Left ventricle myocardium inferior (tissue), 1 donor: Measurements from ENCODE around the gene ADCYAP1R1. TPM values are rescaled to one million over a fixed set of nuclear protein-coding genes. Genes with fewer than 3 reads are reported as not detected.

ENCODE experiments used
- DNase-seq: peaks from one replicate; pipeline ENCODE4 v3.0.0-alpha.2; 2020
- H3K27ac ChIP-seq: fragments of 200-600 bp; replicated peaks from 2 replicates; pipeline ENCODE4 v1.8.0; 2021
- H3K27me3 ChIP-seq: fragments of 200-600 bp; 2 replicates; pipeline ENCODE4 v1.8.0; 2021; ENCODE audit warnings: low read depth
- H3K36me3 ChIP-seq: fragments of 200-600 bp; 2 replicates; pipeline ENCODE4 v1.8.0; 2021
- H3K4me1 ChIP-seq: fragments of 200-600 bp; 2 replicates; pipeline ENCODE4 v1.8.0; 2021
- H3K4me3 ChIP-seq: fragments of 200-600 bp; 2 replicates; pipeline ENCODE4 v1.8.0; 2021; ENCODE audit warnings: mild to moderate bottlenecking, moderate library complexity
- H3K9me3 ChIP-seq: fragments of 200-600 bp; replicated peaks from 2 replicates; pipeline ENCODE4 v1.8.0; 2021
- intact Hi-C: fragments of 100-400 bp; cut with micrococcal nuclease; formaldehyde crosslinking; loops from one replicate; pipeline ENCODE4 v1.11.0; 2022
- total RNA-seq: library from RNA; stranded (reverse); fragmentation: NEBNext Ultra II Directional; extraction: Animal tissue kit (Norgen Biotek cat#: 25700); gene quantifications from one replicate; pipeline ENCODE4 v1.2.1, GENCODE V29; 2021
- TF ChIP-seq, protein P1 (sequence below): fragments of 200-600 bp; IDR thresholded peaks from 2 replicates; pipeline ENCODE4 v1.8.0; 2021; ENCODE audit warnings: antibody characterized with exemption, mild to moderate bottlenecking, borderline replicate concordance
- donor health status: DM: no; HTN: yes; CAD: no; lungs with severe emphysema.

Gene ADCYAP1R1
- total RNA-seq, 1 donor from 2014 or later = 2.5 TPM

DNA sequence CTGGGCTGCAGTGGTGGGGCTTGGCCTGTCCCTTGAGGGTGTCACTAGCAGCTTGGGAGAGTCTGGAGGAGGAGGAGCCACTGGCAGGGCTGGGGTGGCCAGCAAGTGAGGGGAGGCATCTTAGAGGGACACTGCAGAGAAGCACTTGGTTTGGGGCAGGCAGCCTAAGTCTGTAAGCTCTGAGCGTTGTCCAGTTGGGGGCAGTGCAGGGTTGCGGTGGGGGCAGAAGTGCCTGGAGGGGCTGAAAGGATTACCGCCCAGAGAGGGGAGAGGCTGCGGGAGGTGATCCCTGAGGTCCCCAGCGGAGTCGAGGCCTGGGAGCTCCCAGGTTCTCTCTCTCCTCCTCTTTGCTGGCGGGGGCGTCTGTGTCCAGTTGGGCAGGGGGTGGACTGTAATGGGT, 7.4 kb downstream of the ADCYAP1R1 start:
- no peak for DNase-seq
- Histone ChIP-seq H3K36me3 (no peaks in the 10 kb centered on the region), H3K4me1 (peaks cover 18% of the 10 kb centered on the region), H3K9me3 (no peaks in the 10 kb centered on the region), H3K27ac (no peak overlapping the region), H3K4me3 (no peak overlapping the region), H3K27me3 (peaks cover 58% of the 10 kb centered on the region)
- intact Hi-C loops = no loop called here
- TF ChIP-seq, protein P1, sequence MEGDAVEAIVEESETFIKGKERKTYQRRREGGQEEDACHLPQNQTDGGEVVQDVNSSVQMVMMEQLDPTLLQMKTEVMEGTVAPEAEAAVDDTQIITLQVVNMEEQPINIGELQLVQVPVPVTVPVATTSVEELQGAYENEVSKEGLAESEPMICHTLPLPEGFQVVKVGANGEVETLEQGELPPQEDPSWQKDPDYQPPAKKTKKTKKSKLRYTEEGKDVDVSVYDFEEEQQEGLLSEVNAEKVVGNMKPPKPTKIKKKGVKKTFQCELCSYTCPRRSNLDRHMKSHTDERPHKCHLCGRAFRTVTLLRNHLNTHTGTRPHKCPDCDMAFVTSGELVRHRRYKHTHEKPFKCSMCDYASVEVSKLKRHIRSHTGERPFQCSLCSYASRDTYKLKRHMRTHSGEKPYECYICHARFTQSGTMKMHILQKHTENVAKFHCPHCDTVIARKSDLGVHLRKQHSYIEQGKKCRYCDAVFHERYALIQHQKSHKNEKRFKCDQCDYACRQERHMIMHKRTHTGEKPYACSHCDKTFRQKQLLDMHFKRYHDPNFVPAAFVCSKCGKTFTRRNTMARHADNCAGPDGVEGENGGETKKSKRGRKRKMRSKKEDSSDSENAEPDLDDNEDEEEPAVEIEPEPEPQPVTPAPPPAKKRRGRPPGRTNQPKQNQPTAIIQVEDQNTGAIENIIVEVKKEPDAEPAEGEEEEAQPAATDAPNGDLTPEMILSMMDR = no peak

DNA sequence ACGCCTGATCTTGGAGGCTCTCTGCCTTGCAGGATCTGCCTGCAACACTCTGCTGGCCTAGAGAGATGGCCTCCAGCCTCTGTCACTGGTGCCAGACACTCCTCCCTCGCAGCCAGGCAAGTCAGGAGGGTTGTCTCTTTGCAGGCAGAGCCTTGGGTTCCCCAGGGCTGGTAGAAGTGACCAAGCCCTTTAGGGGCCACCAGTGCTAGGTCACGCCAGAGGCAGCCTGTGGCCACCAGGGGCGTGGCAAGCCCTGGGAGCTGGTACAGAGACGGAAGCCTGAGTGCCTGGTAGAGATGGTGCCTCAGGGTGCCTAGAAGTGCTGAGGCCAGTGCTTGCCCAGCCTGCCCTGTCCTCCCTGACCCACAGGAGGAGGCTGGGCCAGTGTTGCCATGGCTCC, 9.1 kb downstream of the ADCYAP1R1 start:
- no peak for DNase-seq
- TF ChIP-seq, protein P1 = no peak
- Histone ChIP-seq H3K27me3 (peaks cover 55% of the 10 kb centered on the region), H3K36me3 (no peaks in the 10 kb centered on the region), H3K4me3 (no peak overlapping the region), H3K27ac (no peak overlapping the region), H3K4me1 (peaks cover 3% of the 10 kb centered on the region), H3K9me3 (no peaks in the 10 kb centered on the region)
- intact Hi-C loops = no loop called here

DNA sequence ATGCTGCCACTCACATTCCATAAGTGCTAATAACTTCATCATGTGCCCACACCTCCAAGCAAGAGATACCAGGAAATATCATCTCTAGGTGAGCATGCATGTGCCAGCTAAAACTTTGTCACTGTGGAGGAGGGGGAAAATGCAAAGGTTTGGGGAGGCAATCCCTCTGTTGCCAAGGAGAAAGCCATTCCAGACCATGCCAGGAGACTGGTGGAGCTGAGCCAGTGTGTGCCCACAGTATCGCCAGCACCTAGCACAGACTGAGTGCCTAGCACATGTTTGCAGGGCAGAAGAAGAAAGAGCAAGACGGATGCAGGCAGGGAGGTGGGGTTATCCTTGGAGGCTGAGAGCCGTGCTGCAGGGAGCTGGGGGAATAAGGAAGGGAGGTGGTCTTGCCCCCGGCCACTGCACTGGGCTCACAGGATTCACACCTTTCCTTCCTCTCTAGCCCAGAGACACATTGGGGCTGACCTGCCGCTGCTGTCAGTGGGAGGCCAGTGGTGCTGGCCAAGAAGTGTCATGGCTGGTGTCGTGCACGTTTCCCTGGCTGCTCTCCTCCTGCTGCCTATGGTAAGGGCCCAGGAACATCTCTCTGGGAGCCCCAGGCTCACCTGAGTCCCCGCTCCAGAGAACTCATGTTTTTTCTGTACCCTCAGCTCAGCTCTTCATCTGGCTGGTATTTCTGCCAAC, 10.8 kb downstream of the ADCYAP1R1 start:
- Histone ChIP-seq H3K27me3 (peaks cover 38% of the 10 kb centered on the region), H3K4me1 (peaks cover 3% of the 10 kb centered on the region), H3K9me3 (no peaks in the 10 kb centered on the region), H3K36me3 (no peaks in the 10 kb centered on the region), H3K4me3 (no peak overlapping the region), H3K27ac (no peak overlapping the region)
- intact Hi-C loops = no loop called here
- DNase-seq = peak; percentile 4
- TF ChIP-seq, protein P1 = no peak

DNA sequence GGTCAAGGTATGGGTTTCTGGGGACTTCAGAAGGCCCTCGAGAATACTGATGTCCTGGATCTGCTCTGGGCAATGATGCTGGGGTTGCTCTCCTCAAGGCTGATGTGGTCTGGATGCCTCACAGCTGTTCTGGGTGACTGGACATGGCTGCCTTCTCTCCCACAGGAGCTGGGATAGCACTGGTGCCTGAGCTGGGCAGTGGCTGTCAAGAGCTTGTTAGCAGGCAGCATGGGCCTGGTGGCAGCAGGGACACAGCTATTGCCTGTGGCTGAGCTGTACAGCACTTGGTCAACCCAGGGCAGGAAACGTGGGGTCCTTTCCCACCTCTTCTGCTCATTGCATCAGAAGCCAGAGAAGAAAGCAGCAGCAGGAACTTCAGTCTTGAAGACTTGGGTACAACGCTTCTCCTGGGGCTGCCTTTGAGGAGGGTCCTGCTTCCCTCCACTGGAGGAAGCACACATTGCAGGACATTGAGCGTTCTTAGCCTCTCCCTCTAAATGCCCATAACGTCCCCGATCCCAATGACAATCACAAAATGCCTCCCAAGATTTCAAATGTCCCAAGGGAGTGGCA, 13.0 kb downstream of the ADCYAP1R1 start:
- Histone ChIP-seq H3K4me1 (peaks cover 16% of the 10 kb centered on the region), H3K27me3 (peaks cover 20% of the 10 kb centered on the region), H3K36me3 (no peaks in the 10 kb centered on the region), H3K4me3 (no peak overlapping the region), H3K9me3 (no peaks in the 10 kb centered on the region), H3K27ac (no peak overlapping the region)
- peak; percentile 9 for DNase-seq
- intact Hi-C loops = no loop called here
- TF ChIP-seq, protein P1 = no peak

DNA sequence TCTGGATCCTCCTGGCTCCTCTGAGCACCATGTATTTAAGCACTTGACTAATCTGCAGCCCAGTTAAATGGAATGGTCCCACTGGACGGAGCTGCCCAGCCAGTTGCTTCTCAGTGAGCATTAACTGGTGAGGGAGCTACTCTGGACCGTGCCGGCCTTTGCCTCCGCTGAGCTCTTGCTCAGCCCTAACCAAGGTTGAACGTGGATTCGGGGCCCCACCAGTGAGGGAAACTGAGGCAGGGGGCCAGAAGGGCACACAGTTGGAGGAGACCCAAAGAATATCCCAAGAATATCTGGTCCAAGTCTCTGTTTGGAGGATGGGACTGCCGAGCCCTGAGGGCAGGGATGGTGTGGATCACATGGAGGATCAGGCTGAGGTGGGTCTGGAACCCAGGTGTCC, 13.7 kb downstream of the ADCYAP1R1 start:
- H3K36me3 ChIP-seq = no peaks in the 10 kb centered on the region
- DNase-seq = peak; percentile 6
- H3K27me3 ChIP-seq = peaks cover 20% of the 10 kb centered on the region
- TF ChIP-seq, protein P1 = no peak
- H3K9me3 ChIP-seq = no peaks in the 10 kb centered on the region
- no peak overlapping the region for H3K4me3 ChIP-seq
- peaks cover 20% of the 10 kb centered on the region for H3K4me1 ChIP-seq
- intact Hi-C loops = no loop called here
- no peak overlapping the region for H3K27ac ChIP-seq
